Thymus (tissue), 11 donors: ENCODE measurements around the gene NUF2. TPM values are rescaled to one million over a fixed set of nuclear protein-coding genes. Genes with fewer than 3 reads are reported as not detected.
"Not testable (repeated sequence)": the region's sequence is repeated elsewhere in the genome, so short reads cannot be mapped to it uniquely, and the experiment has no call there.

ENCODE experiments used
- DNase-seq, 9 donors: peaks; one replicate each; pipeline ENCODE4 v3.0.0-alpha.2; 2013; ENCODE audit warnings: low spot score in 9 of 9, low read depth in 6 of 9, missing footprints in 1 of 9
- H3K27ac ChIP-seq, 2 donors: one replicate each; pipeline ENCODE4 v1.5.1; 2013; ENCODE audit warnings: control low read depth in 1 of 2, low read depth in 1 of 2, low read length in 1 of 2, mild to moderate bottlenecking in 1 of 2, moderate library complexity in 1 of 2
- H3K27me3 ChIP-seq, 2 donors: one replicate each; pipeline ENCODE4 v1.5.1; 2013; ENCODE audit warnings: low read length in 1 of 2; ENCODE audit not compliant: control insufficient read depth in 2 of 2, insufficient read depth in 1 of 2
- H3K36me3 ChIP-seq, 2 donors: one replicate each; pipeline ENCODE4 v1.5.1; 2013; ENCODE audit warnings: low read length in 1 of 2, mild to moderate bottlenecking in 1 of 2, moderate library complexity in 1 of 2; ENCODE audit not compliant: control insufficient read depth in 2 of 2, insufficient read depth in 2 of 2
- H3K4me1 ChIP-seq, 2 donors: one replicate each; pipeline ENCODE4 v1.5.1; 2013; ENCODE audit warnings: low read length in 2 of 2; ENCODE audit not compliant: control insufficient read depth in 2 of 2, insufficient read depth in 2 of 2
- H3K4me3 ChIP-seq, 2 donors: one replicate each; pipeline ENCODE4 v1.5.1; 2013; ENCODE audit warnings: low read length in 2 of 2, control low read depth in 1 of 2, mild to moderate bottlenecking in 1 of 2
- H3K9me3 ChIP-seq, 2 donors: one replicate each; pipeline ENCODE4 v1.5.1; 2013; ENCODE audit warnings: low read length in 1 of 2, mild to moderate bottlenecking in 1 of 2; ENCODE audit not compliant: control insufficient read depth in 2 of 2, insufficient read depth in 1 of 2
- WGBS: extraction: QIAGEN DNeasy Blood & Tissue Kit; methylation state at CpG from one replicate; pipeline ENCODE4 v1.1.7; 2013; 5-methylcytosine and 5-hydroxymethylcytosine counted together
- polyA plus RNA-seq: library from polyadenylated mRNA; stranded (reverse); fragments of 200-250 nt; gene quantifications from one replicate; pipeline ENCODE4 v1.2.3, GENCODE V29; 2013
- total RNA-seq: library from RNA; stranded (reverse); fragments of 120-200 nt; gene quantifications from one replicate; pipeline ENCODE4 v1.2.4, GENCODE V29; 2013
- donor health status: healthy.

Gene NUF2
- total and polyA plus RNA-seq, 2 donors = 17.8 to 45.8 TPM

DNA sequence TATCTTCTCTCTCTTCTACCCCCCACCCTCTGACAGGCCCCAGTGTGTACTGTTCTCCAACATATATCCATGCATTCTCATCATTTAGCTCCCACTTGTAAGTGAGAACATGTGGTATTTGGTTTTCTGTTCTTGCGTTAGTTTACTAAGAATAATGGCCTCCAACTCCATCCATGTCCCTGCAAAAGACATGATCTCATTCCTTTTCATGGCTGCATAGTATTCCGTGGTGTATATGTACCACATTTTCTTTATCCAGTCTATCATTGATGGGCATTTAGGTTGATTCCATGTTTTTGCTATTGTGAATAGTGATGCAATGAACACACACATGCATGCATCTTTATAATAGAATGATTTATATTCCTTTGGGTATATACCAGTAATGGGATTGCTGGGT is 29.6 kb upstream of the NUF2 start:
- H3K27me3 ChIP-seq, H3K4me1 ChIP-seq, H3K36me3 ChIP-seq, H3K9me3 ChIP-seq, H3K27ac ChIP-seq, DNase-seq, H3K4me3 ChIP-seq: not testable (repeated sequence)
- 96% methylated on average over 2 of the region's 2 CpGs for WGBS

DNA sequence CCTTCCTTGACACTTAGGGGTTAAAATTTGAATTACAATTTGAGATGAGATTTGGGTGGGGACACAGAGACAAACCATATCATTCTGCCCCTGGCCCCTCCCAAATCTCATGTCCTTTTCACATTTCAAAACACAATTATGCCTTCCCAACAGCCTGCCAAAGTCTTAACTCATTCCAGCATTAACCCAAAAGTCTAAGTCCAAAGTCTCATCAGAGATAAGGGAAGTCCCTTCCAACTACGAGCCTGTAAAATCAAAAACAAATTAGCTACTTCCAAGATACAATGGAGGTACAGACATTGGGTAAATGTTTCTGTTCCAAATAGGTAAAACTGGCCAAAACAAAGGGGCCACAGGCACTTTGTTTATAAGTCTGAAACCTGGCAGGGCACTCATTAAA is 28.3 kb upstream of the NUF2 start:
- H3K4me3 ChIP-seq, H3K27ac ChIP-seq, DNase-seq, H3K4me1 ChIP-seq, H3K36me3 ChIP-seq, H3K27me3 ChIP-seq, H3K9me3 ChIP-seq: not testable (repeated sequence)
- WGBS = 97% methylated on average over 1 of the region's 1 CpG

DNA sequence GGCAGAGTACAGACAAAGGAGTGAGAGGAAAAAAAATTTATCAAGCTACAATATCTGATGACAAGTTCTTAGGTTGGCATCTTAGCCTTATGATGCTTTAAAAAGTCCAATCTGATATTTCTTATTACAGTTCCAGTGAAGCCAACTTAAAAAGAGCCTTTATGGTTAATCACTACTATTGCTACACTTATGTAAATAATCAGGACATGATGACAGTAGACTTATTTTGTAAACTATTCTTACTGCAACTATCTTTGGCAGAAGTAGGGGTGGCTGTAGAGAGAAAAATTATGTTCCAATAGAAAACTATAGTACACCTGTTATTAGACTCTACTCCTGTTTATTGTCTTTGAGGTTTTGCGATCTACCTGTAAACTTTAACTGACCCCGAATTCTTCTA is 25.8 kb upstream of the NUF2 start:
- 98% methylated on average over 2 of the region's 2 CpGs for WGBS
- H3K27ac ChIP-seq = no peak overlapping the region
- H3K27me3 ChIP-seq = no peaks in the 10 kb centered on the region
- H3K9me3 ChIP-seq = no peaks in the 10 kb centered on the region
- peaks cover 0 to 5% of the 10 kb centered on the region in 2 donors for H3K36me3 ChIP-seq
- no peaks in the 10 kb centered on the region for H3K4me1 ChIP-seq
- no peak for DNase-seq
- H3K4me3 ChIP-seq = no peak overlapping the region

DNA sequence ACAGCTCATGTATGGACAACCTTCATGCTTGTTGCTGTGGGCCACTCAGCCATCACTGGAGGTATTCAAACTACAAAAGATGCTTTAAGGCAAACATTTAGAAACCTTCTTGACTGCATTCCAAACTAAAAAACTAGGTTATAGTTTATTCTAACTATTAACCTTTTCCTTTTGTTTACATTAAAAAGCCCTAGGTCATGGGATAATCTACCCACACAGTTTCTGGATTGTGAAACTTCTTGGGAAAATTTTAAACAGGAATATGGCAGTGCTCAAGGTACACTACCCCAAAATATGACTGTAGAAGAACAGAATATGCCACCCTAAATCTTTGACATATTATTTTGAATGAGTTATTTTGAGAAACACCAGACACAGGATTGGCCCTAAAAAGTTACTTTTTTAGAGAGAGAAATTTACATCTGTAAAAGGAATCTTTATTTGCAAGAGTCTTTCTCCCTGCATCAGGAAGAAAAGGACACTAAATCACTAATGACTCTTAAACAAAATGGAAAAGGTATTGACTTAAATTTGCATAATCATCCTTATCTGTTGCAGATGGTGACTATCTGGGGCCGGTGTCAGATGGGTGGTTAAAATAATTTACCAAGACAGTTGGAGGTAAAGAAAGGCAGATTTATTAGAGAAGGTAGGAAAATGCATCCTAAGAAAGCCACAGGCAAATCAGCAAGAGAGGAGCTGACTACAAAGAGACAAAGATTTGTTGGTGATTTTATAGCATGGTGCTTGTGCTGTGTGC is 25.1 kb upstream of the NUF2 start:
- Histone ChIP-seq H3K4me1 (no peaks in the 10 kb centered on the region), H3K4me3 (no peak overlapping the region), H3K27ac (no peak overlapping the region), H3K36me3 (peaks cover 0 to 5% of the 10 kb centered on the region in 2 donors), H3K9me3 (no peaks in the 10 kb centered on the region), H3K27me3 (no peaks in the 10 kb centered on the region)
- DNase-seq = no peak
- 96% methylated on average over 1 of the region's 1 CpG for WGBS

DNA sequence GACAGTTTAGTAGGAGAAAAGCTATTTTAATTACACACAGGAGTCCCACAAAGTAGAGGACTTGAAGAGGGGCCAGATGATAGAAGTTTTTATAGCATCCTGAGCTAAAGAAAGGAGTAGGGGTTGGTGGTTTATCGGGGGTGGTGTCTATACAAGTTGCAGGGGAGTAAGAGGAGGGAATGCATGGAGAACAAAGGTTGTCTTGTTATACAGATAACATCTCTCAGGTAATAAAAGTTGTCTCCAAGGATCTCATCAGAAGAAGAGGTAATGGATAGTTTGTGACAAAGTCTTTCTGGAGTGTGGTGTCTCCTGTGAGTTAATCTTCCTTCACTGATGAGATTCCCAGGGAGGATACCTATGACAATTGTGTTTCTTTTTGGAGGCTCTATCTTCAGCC is 23.4 kb upstream of the NUF2 start:
- H3K4me3 ChIP-seq = no peak overlapping the region
- no peak overlapping the region for H3K27ac ChIP-seq
- peaks cover under 1 to 5% of the 10 kb centered on the region in 2 donors for H3K36me3 ChIP-seq
- WGBS = 61% methylated on average over 1 of the region's 1 CpG
- no peaks in the 10 kb centered on the region for H3K27me3 ChIP-seq
- DNase-seq = no peak
- H3K9me3 ChIP-seq = no peaks in the 10 kb centered on the region
- no peaks in the 10 kb centered on the region for H3K4me1 ChIP-seq

DNA sequence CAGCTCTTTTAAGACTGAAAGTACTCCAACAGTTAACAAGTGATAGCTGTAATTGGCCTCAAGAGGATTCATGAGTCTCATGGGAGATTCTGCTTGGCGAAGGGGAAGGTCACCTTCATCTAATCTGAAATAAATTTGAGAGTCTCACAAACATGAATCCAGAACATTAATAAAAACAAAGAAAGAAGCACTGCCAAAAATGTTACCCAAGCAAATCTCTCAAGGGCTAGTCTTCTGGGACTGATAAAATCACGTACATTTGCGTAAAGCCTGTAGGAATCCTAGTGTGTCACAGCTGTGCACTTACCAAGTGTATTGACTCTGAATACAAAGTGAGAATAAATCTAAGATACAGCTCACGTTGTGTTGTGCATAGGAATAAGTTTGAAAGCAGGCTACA is 21.2 kb upstream of the NUF2 start:
- H3K9me3 ChIP-seq = no peaks in the 10 kb centered on the region
- H3K27ac ChIP-seq = no peak overlapping the region
- H3K4me1 ChIP-seq = no peaks in the 10 kb centered on the region
- H3K4me3 ChIP-seq = no peak overlapping the region
- DNase-seq = no peak
- WGBS = 95% methylated on average over 4 of the region's 4 CpGs
- H3K36me3 ChIP-seq = peaks cover 0 to 5% of the 10 kb centered on the region in 2 donors
- H3K27me3 ChIP-seq = no peaks in the 10 kb centered on the region

DNA sequence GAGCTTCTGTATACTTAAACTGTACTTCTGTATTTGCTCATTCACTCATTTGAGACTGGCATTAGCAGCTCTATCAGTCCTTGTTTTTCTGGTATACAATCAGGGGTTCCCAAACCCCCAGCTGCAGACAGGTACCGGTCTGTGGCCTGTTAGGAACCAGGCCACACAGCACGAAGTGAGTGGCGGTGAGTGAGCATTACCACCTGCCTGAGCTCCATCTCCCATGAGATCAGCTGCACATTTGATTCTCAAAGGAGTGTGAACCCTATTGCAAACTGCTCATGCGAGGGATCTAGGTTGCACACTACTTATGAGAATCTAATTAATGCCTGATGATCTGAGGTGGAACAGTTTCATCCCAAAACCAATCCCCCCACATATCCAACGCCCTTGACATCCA is 18.2 kb upstream of the NUF2 start:
- no peaks in the 10 kb centered on the region for H3K27me3 ChIP-seq
- H3K27ac ChIP-seq = no peak overlapping the region
- H3K4me3 ChIP-seq = no peak overlapping the region
- H3K9me3 ChIP-seq = no peaks in the 10 kb centered on the region
- no peaks in the 10 kb centered on the region for H3K4me1 ChIP-seq
- peaks cover 3 to 7% of the 10 kb centered on the region in 2 donors for H3K36me3 ChIP-seq
- no peak for DNase-seq
- 99% methylated on average over 5 of the region's 5 CpGs for WGBS

DNA sequence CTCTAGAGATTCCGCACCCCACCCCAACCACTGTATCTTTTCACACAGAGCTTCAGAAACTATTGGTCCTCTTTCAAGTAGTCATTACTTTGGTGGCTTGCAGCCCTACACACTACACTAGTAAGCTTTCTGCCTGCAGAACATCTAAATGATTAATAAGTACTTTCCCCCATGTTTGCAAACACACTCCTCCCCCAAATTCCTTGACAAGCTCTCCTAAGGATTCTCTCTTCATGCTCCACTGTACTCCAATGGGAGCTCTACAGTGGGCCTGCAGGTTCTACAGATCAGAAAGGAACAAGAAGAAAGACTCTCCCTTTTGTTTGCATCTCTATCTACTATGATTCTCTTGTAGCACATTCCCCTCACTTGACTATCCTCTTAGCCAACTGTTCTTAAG is 16.3 kb upstream of the NUF2 start:
- no peak overlapping the region for H3K27ac ChIP-seq
- H3K36me3 ChIP-seq = peaks cover 3 to 7% of the 10 kb centered on the region in 2 donors
- H3K9me3 ChIP-seq = no peaks in the 10 kb centered on the region
- no peaks in the 10 kb centered on the region for H3K27me3 ChIP-seq
- DNase-seq = no peak
- no peak overlapping the region for H3K4me3 ChIP-seq
- no peaks in the 10 kb centered on the region for H3K4me1 ChIP-seq
- 100% methylated on average over 1 of the region's 1 CpG for WGBS

DNA sequence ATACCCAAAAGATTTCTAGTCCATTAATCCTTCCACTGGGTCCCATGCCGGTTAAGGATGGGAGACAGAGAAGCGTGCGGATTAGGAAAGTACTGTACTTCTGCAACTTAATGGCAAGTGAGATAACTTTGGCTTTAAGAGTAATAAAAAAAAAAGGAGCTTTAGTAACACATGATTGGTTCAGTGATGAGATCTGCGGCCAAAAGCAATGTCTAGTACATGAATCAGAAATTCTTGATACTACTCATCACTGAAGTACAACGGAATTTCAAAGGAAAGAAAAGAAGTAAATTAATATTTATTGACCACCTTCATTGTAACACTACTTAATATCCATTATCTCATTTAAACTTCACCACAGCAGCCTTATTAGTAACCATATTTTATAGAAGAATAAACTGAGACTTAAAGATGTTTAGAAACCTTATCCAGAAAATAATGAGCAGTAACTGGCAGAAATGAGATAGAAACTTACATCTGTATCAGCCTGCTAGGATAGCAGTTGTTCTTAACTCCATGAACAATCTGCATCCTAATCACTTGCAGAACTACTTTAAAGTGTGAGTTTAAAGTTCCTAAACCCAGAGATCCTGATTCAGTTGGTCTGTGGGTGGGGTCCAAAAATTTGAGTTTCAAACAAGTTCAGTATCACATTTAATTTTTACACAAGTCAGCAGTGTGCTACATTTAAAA is 14.1 kb upstream of the NUF2 start:
- H3K36me3 ChIP-seq = peaks cover 3 to 7% of the 10 kb centered on the region in 2 donors
- H3K4me1 ChIP-seq = no peaks in the 10 kb centered on the region
- WGBS = 98% methylated on average over 5 of the region's 5 CpGs
- no peak overlapping the region for H3K4me3 ChIP-seq
- H3K27ac ChIP-seq = no peak overlapping the region
- no peaks in the 10 kb centered on the region for H3K9me3 ChIP-seq
- DNase-seq = no peak
- H3K27me3 ChIP-seq = no peaks in the 10 kb centered on the region
